GM12892 (cell line): ENCODE data around the gene TMEFF1.

ENCODE experiments used
- POLR2A ChIP-seq: IDR thresholded peaks from 2 replicates; pipeline ENCODE4 v1.6.1; 2011; ENCODE audit warnings: low read depth, low read length, control low read depth
- POLR2AphosphoS5 ChIP-seq: IDR thresholded peaks from 2 replicates; pipeline ENCODE4 v1.6.1; 2011; ENCODE audit warnings: low read depth, low read length, control low read depth
- TAF1 ChIP-seq: IDR thresholded peaks from 2 replicates; pipeline ENCODE4 v1.6.1; 2011; ENCODE audit warnings: low read depth, mild to moderate bottlenecking, control low read depth, low read length, borderline replicate concordance

GRCh38 chr9:100557053-100557452 is 84.1 kb downstream of the TMEFF1 start:
- TF ChIP-seq POLR2A = no peak
- no peak for TF ChIP-seq TAF1
- no peak for TF ChIP-seq POLR2AphosphoS5
